GM19452 (cell line): ENCODE measurements around the gene SERPINA5.

Experiments used
- ATAC-seq: cut with Tn5 transposase; IDR thresholded peaks from one replicate; pipeline ENCODE4 v1.9.1; 2021; ENCODE audit not compliant: unreplicated experiment

The SERPINA5 gene

GRCh38 chr14:94548999-94549985 is 31.9 kb upstream of the SERPINA5 start:
- ATAC-seq = no peak

- ATAC-seq = no peak
Measured at GRCh38 chr14:94550041-94550440, 31.2 kb upstream of the SERPINA5 start.

GRCh38 chr14:94555991-94556390 is 25.2 kb upstream of the SERPINA5 start:
- ATAC-seq = no peak

DNA sequence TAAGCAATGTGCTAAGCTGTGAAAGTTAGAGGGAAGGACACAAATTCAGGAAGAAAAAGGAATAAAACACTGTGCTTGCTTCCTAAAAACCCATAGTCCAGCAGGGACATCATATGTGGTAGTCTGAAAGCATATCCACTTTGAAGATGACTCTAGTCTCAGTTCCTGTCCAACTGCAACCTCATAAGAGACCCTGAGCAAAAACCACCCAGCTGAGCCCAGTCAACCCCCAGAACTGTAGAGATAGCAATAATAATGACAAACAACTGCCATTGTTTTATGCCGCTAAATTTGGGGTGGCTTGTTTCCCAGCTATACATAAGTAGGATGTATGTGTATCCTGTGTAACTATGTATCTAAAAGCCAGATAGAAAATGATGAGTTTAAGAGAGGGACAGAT is 23.9 kb upstream of the SERPINA5 start:
- ATAC-seq = no peak

DNA sequence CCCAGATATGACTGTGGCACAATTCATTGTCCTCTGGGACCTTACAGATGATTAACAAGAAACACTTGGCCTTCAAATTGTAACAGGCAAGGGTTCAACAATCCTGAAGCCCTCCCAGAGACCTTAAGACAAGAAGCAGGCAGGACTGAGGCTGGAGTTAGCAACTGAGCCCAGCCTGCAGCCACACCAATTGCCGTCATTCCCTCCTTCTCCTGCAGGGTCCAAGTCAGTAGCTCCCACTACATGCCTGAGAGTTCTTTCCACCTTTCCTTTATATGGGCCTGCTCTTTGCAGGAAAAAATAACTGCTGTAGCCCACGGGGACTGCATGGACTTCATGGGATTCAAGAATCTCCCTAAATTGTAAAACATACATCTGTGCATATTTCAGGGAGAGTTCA is 22.4 kb upstream of the SERPINA5 start:
- ATAC-seq = no peak

DNA sequence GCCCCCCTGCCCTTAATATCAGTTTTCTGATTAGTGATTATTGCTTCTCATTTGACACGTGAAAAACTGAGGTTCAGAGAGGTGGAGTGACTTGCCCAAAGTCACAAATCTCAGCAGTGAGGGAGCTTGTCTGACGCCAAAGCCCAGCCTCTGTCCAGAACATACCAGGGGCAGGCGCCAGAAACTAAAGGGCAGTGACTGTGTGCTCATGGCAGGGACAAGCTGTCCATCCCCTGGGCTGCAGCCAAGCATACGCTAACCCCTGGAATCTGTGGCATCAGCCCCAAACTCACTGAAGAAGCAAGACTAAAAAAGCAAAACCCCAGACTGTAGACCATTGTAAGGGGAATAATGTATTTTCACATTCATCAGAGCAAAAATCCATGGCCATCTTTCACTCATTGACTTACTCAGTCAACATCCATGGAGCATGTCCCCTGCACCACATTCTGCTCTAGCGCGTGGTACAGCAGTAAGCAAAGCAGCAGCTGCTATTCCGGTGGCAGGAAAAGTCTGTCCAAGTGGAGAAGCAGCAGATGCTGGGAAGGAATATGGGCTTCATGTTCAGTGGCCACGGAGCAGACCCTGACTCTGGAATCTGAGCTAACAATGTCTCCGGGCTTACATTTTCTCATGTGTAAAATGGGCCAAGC is 21.5 kb upstream of the SERPINA5 start:
- ATAC-seq = no peak

- no peak for ATAC-seq
Measured at GRCh38 chr14:94560291-94560665, 20.9 kb upstream of the SERPINA5 start.

DNA sequence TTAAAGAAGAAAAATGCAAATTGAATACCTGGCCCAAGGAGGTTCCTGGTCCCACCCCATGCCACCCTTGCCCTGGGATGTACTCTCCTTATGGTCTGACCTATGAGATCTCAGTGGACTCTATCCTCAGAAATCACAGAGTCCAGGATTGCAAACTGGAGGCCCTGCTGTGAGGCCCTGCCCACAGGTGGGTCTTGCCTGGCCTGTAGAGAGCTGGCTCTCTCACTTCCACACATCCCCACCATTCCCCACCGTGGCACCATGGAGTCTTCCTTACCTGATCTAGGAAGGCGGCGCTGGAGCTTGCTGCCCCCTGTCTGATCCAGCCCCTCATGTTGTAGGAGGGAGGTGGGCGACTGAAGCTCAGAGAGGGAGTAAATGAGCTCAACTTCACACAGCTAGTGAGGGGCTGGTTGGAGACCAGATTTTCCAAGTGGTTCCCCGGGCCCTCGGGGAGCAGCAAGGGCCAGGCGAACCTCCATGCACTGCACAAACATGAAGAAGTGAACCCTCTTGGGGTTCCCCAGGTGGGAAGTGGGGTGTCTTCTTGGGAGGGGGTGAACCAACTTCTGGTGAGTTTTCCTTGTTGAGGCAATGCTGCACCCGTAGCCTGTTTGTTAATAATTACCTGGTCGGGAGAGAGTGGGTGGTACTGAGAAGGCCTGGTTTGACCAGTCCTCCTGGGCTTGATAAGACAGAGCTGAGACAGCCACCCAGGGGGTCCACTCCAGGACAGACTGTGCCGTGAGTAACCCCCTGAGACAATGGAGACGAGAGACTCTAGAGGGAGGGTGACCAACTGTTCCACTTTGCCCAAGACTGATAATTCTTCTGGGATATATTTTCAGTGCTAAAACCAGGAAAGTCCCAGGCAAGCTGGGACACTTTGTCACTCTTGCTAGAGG is 20.2 kb upstream of the SERPINA5 start, which contains the start of gene SERPINA4:
Gene SERPINA4, plus strand, starts transcription at position 692 of the 905 bp plus-strand sequence. CDS start 2,041 bp downstream, outside the sequence.
- ATAC-seq = no peak

- no peak for ATAC-seq
Measured at GRCh38 chr14:94561656-94562010, 19.6 kb upstream of the SERPINA5 start.

DNA sequence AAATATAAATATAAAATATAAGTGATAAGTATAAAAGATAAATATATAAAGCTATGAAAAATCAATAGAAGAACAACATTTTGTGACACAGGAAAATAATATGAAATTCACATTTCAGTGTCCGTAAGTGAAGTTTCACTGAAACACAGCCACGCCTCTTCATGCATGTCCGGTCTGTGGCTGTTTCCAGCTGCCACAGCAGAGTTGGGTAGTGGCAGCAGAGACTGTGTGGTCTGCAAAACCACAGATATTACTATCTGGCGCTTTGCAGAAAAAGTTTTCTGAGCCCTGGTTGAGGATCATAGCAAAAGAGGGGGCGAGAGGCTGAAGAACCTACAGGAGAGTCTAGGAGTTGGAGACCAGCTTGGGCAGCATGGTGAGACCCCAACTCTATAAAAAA is 19.2 kb upstream of the SERPINA5 start:
- no peak for ATAC-seq

DNA sequence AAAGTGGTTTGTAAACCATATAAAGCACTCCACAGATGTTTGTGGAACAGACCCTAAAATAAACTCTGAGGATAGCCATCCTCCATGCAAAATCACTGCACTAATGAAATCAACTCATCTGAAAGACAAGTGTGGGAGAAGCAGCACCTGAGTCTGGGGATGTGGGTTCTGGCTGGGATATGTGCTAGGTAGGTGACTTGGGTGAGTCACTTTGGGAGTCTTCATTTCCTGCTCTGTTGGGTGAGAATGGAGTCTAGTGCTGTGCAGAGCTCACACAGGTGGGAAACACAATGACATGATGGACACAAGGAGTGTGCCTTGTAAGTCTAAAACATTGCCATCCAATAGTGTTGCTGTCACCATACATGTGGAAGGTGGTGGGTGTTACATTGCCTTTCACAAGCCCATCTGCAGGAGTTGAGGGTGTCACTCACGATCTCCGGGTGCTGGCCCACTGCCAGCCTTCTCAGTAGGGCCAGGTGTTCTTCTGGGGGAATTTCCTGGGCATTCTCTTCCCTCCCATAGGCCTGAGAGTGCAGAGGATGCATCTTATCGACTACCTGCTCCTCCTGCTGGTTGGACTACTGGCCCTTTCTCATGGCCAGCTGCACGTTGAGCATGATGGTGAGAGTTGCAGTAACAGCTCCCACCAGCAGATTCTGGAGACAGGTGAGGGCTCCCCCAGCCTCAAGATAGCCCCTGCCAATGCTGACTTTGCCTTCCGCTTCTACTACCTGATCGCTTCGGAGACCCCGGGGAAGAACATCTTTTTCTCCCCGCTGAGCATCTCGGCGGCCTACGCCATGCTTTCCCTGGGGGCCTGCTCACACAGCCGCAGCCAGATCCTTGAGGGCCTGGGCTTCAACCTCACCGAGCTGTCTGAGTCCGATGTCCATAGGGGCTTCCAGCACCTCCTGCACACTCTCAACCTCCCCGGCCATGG is 18.0 kb upstream of the SERPINA5 start:
- no peak for ATAC-seq

GRCh38 chr14:94564381-94564780 is 16.8 kb upstream of the SERPINA5 start:
- ATAC-seq = no peak

GRCh38 chr14:94568186-94568585 is 13.0 kb upstream of the SERPINA5 start:
- ATAC-seq = no peak

DNA sequence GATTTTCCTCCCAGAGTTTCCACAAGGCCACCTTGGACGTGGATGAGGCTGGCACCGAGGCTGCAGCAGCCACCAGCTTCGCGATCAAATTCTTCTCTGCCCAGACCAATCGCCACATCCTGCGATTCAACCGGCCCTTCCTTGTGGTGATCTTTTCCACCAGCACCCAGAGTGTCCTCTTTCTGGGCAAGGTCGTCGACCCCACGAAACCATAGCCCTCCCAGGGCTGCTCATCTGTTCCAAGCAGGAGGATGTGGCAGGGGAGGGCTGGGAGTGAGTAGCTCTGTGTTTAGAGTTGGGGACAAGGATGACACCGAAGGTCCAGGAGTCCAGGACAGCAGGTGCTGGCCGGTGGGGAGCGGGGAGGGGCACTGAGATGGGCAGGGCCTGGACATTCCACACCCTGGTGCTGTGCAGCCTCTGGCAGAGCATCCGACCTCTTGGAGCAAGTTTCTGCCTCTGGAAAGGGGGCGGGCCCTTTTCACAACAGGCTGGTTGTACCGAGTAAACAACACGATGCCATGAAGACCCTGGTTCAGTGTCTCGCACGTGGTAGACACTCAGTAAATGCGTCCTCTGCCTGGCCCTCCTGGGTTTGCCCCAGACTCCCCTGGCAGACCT is 11.7 kb upstream of the SERPINA5 start:
- no peak for ATAC-seq

GRCh38 chr14:94570002-94570400 is 11.2 kb upstream of the SERPINA5 start:
- no peak for ATAC-seq

DNA sequence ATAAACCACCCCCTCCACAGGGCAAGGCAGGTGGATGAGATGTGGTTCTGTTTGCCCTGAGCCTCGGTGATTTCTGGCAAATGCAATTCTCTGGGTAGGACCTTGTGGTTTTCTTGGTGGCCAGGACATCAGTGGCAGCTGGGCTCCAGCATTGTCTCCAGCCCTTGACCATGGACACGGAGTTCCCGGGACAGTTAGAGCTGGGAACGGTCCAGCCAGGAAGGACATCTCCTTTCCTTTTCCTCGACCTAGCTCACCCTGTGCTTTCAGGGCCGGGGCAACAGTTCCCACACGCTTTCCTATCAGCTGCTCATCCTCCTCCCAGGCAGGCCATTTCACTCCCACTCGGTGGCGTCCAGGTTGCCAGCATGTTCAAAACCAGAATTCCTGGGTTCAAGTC is 10.8 kb upstream of the SERPINA5 start:
- ATAC-seq = no peak

- ATAC-seq = no peak
Measured at GRCh38 chr14:94571395-94571794, 9.8 kb upstream of the SERPINA5 start.

DNA sequence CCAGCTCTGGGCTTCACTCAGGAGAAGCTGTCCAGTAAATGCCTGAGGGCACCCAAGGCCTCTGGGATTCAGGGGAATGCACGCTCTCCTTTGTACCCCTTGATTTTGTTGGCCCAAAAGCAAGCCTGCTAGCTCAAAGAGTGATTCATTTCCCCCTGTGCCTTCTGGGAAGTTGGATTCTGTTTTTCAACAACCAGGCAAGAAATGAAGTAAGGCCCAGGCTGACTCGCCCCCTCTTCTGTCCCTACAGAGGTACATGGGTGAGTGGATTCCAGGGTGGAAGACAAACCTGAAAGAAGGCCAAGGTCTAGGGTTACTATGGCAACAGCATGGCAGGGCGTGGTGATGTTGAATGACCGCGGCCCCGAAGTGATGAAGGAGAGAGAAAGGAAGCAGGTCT is 9.3 kb upstream of the SERPINA5 start:
- ATAC-seq = no peak

DNA sequence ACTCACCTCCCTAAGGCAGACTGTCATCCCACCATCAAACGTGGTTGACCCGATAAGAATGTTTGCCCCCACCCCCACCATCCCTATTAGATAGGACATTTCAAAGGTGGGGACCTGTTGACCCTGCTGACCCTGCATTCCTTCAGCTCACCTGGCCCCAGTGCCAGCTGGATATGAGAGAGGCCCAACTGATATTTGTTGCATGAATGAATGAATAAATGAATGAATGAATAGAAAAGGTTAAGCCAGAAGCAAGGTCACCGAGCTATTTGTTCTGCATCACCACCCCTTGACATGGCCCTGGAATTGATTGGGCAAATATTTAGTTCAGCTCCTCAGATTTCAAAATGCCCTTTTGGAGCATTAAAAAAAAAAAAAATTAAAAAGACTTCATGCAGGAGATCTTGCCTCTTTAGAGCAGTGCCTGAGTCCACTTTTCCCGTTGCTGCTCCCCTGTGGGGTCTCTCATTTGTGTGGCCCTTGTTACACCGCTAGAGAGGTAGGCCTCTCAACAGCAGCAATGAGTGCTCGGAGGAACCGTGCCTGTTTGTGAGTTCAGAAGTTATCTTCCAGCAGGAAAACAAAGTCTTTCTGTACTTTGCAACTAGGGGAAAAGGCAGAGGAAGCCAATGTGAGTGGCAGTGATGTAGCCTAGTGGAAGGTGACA is 8.5 kb upstream of the SERPINA5 start:
- no peak for ATAC-seq
